HG02571 (cell line): Measurements from ENCODE around the gene SHISA9.

Experiments used
- ATAC-seq: cut with Tn5 transposase; IDR thresholded peaks from one replicate; pipeline ENCODE4 v1.9.1; 2021; ENCODE audit warnings: mild to moderate bottlenecking, moderate library complexity; ENCODE audit not compliant: unreplicated experiment

Gene SHISA9

DNA sequence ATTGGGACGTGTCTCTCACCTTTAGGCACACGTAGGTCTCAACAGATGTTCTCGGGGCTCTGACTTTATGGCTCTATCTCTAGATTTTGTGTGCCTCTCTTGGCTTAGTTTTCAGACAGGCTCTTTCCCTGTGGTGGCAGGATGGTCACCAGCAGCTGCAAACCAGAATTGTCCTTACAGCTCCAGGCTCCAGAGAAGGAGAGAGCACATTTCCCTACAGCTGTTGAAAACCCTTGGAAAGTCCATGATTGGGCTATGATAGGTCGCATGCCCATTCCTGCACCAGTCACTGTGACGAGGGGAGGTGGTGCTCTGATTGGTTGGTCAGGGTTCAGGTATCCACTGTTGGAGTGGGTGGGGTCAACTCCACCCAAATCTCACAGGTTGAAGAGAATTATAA lies 41.5 kb downstream of the SHISA9 start:
- ATAC-seq = no peak

DNA sequence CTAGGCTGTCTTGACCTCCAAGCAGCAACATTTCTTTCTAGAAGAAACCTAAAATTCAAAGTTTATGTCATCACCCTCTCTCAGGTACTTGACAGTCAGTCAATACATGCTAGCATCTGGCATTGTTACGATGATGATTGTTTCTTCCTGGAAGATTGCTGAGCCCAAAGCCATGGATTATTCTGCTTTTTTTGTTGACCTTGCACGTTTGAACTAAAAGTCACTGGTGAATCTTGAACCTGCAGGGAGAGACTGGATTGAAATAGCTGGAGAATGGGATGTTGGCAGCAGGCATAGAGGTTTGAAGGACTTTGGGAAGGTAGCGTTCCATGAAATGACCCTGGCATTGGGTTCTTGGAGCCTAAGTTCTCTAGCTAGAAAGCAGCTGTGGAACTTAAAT lies 42.9 kb downstream of the SHISA9 start:
- no peak for ATAC-seq

GRCh38 chr16:12951392-12951791 lies 50.0 kb downstream of the SHISA9 start:
- ATAC-seq = no peak

- ATAC-seq = no peak
These were observed 50.6 kb downstream of the SHISA9 start for GRCh38 chr16:12951976-12952375.

- no peak for ATAC-seq
These were observed 57.0 kb downstream of the SHISA9 start for GRCh38 chr16:12958366-12958765.

- no peak for ATAC-seq
These were observed 57.7 kb downstream of the SHISA9 start for GRCh38 chr16:12959072-12959471.

GRCh38 chr16:12961626-12962025 lies 60.2 kb downstream of the SHISA9 start:
- ATAC-seq = no peak

DNA sequence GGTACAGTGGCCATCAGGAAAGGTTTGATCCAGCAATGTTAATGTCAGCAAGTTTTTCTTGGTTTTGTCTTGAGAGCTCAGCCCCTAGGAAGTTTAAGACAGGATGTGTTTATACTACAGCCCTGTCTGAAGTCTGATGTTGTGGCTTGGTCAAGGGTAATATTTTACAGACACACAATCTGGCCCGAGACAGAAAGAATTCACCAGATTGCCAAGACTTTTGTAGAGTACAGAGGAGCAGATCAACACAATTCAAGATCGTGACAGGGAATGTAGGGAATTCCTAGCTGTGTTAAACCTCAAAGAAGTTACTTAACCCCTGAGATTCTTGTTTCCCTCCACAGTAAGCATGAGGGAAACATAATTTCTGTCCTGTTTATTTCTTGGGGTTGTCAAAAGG lies 63.1 kb downstream of the SHISA9 start:
- ATAC-seq = no peak

GRCh38 chr16:12965274-12965804 lies 63.9 kb downstream of the SHISA9 start:
- ATAC-seq = no peak

DNA sequence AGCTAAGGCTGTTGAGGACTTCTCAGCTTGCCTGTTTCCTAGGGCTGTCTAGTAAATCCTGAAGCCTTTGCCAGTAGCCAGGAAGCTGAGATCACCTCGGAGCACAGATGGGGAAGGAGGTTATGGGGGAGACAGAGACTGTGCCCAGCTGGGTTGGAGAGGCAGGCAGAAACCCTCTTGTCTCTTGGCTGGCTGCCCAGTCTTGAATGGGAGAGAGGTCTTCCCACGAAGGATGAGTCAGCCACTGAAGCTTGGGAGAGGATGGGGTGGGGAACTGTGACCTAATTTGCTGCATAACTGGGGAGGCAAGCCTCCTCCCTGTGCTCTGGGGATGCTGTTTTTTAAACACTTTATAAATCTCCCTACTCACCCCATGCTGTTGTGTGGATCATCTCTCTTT lies 69.8 kb downstream of the SHISA9 start:
- no peak for ATAC-seq

DNA sequence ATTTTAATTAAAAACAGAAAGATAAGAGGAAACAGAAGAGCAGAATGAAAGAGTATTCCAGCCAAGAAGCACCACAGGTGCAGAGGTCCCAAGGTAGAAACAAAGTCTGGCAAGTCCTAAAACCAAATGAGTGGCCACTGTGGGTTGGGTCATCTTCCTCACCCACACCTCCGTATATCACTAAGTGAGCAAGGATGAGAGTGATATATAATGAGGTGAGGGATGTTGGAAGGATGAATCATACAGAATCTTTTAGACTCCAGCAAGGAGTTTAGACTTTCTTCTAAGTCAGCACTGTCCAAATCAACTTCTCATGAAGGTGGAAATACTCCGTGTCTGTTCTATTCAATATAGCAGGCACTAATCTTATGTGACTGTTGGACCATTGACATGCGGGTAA lies 70.8 kb downstream of the SHISA9 start:
- ATAC-seq = no peak

DNA sequence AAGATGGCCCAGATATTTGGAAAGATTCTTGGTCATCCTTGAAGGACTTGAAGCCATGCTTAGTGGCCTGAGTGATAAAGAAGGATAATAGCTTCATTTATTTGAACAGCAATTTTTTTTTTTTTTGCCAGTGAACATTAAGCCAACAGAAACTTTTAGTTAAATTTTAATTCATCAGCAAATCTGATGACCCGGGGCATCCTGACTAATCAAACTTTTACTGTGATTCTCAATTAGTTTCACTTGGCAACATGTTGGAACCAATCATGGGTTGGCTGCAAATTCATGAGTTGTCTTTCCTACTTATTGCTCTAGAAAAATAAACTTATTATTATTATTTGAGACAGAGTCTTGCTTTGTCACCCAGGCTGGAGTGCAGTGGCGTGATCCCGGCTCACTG lies 74.4 kb downstream of the SHISA9 start:
- no peak for ATAC-seq

GRCh38 chr16:12976496-12976895 lies 75.1 kb downstream of the SHISA9 start:
- ATAC-seq = no peak

GRCh38 chr16:12976936-12977335 lies 75.5 kb downstream of the SHISA9 start:
- no peak for ATAC-seq

DNA sequence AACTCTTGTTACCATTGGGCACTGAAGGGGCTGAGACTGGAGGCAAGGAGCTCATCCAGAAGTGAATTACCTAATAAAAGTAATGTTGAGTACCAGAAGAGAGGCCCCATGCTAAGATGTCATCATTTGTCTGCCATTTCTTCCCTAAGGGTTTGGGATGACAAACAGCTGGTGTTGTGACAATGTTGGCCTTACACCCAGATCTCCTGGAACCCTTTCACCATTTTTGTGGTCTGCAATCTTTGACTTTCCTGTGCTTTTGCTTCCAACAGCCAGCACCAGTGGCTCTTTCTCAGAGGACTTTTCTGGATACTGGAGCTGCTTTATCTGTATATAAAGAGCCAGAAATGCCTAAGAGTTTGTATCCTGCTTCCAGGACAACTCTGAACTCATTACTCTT lies 84.1 kb downstream of the SHISA9 start:
- no peak for ATAC-seq

DNA sequence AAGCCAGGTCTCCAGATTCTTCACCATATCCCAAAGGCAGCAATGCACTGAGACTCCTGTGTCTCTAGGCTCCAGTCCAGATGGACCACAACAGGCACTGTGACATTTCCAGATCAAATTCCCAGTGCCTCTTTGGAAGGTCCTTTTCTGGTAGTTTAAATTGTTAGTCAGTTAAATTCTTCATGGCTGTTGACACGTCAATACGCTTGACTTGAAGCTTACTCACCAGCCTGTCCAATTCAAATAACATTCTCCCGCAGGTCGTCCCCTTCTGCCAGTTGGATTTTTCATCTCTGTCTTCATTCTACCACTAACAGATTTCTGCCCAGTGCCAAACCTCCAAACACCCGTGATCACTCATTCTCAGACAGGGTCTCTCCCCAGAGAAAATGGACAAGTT lies 86.7 kb downstream of the SHISA9 start:
- ATAC-seq = no peak

DNA sequence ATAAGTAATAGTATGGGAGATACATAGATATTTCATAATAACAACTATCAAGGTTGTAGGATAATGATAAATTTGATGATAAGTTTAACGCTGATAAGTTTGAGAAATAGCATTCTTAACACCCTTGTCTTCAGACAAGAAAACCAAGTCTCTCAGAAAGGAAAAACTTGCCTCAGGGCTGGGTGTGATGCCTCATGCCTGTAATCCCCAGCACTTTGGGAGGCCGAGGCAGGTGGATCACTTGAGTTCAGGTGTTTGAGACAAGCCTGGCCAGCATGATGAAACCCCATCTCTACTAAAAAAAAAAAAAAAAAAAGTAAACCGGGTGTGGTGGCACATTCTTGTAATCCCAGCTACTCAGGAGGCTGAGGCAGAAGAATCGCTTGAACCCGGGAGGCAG lies 90.7 kb downstream of the SHISA9 start:
- ATAC-seq = no peak

- no peak for ATAC-seq
These were observed 93.0 kb downstream of the SHISA9 start for GRCh38 chr16:12994402-12994801.

DNA sequence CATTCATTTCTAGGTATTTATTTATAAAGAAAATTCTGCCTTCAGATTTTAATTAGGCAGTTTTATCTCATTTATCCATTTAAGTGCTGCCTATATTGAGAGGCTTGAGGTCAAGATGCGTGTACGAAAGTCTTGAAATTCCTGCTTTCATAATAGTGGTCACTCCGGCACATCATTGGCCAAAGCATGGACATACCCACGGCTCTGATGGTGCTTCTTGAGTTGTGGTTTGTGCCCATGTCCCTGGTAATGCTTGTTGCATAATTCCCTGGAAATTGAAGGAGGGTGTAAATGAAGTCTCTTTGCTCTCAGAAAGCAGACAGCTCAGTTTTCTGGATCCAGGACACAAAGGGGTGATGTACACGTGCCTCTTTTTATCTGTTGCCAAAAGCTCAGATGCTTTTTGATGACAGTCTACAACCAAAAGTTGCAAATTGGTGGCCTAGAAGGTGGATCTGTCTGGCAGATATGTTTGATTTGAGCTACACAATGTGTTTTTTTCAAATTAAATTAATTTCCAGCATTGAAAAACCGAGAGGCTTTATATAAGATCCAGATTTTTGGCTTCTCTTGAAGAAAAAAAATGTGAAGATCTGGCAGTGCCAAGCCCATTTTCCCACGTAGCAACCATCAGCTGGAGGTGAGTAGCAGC lies 94.4 kb downstream of the SHISA9 start:
- no peak for ATAC-seq

DNA sequence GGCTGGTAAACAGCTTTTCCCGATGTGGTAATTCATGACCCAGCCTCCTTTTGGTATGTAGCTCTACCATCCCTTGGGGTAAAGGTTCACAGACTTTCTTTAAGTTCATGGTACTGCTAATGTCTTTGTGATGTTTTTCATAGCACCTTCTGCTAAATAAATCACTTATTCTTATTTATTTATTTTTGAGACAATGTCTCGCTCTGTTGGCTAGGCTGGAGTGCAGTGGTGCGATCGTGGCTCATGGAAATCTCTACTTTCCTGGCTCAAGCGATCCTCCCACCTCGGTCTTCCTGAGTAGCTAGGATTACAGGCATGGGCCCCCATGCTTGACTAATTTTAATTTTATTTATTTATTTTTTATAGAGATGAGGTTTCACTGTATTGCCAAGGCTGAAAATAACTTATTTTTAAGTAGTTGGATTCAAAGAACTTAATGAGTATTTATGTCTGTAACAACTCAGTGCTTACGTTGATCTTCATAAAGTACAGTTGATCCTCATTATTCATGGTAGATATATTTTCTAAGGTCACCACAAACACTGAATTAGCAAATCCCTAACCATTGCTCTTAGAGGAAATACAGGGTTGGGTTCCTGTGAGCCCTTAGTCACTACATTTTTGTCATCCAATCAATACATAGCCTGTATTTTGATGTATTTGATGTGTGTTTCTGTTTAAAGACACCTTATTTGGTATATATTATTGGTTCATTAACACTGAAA lies 97.1 kb downstream of the SHISA9 start:
- ATAC-seq = no peak

DNA sequence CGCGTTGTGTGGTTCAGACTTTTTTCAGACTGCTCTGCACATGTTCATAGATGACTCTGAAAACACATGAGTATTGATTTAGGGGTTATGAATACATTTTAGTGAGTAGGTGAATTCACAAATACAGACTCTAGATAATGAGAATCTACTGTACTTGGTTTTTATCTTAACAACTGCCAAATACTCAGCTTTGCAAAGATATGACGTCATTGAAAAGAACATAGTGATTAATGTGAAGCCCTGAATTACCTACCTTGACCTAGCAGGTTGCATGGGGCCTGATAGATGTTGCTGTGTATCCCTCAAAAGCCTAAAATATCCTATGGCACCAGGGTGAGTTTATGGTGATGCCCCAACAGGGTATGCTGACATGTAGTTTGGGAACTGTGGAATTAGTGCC lies 98.0 kb downstream of the SHISA9 start:
- ATAC-seq = no peak

- ATAC-seq = no peak
These were observed 104.4 kb downstream of the SHISA9 start for GRCh38 chr16:13005721-13006247.
